H1 (cell line): ENCODE data around the gene GLDC. TPM values are rescaled to one million over a fixed set of nuclear protein-coding genes. Genes with fewer than 3 reads are reported as not detected.

ENCODE experiments used
- CEBPB ChIP-seq: IDR thresholded peaks from 2 replicates; pipeline ENCODE4 v1.6.1; 2012; ENCODE audit warnings: low read depth, low read length
- GABPA ChIP-seq: IDR thresholded peaks from 2 replicates; pipeline ENCODE4 v1.6.1; 2011; ENCODE audit warnings: mild to moderate bottlenecking, low read length, moderate library complexity, borderline replicate concordance; ENCODE audit not compliant: insufficient read depth
- RAD21 ChIP-seq, 2 experiments: IDR thresholded peaks in 1 of 2; conservative IDR thresholded peaks in 1 of 2; 2 replicates each; pipeline ENCODE4 v1.6.1; 2011; ENCODE audit warnings: low read depth in 2 of 2, low read length in 2 of 2, improper control_type of control experiment in 1 of 2, inconsistent platforms in 1 of 2, mild to moderate bottlenecking in 1 of 2, moderate library complexity in 1 of 2
- SP1 ChIP-seq: IDR thresholded peaks from 2 replicates; pipeline ENCODE4 v1.6.1; 2011; ENCODE audit warnings: low read depth, low read length
- ZNF274 ChIP-seq: IDR thresholded peaks from 2 replicates; pipeline ENCODE4 v1.7.0; 2012; ENCODE audit warnings: low read length, borderline replicate concordance; ENCODE audit errors: extremely low read depth
- polyA plus RNA-seq, 7 experiments: library from polyadenylated mRNA; depleted of rRNA in 3 of 7; stranded (reverse) in 5 of 7; unstranded in 2 of 7; fragments of >200 nt in 5 of 7; fragments of 200-250 nt in 2 of 7; gene quantifications; 1 replicate in 5 of 7; 2 replicates in 1 of 7; 4 replicates in 1 of 7; pipeline versions ENCODE4 v1.2.1 to v1.2.3, GENCODE V29; 2011 to 2013; ENCODE audit warnings: missing spikeins in 2 of 7, mixed read lengths in 2 of 7
- total RNA-seq: library from RNA; stranded (reverse); fragmentation: NEBNext Ultra II Directional; extraction: Animal tissue kit (Norgen Biotek cat#: 25700); gene quantifications from 2 replicates; pipeline ENCODE4 v1.2.1, GENCODE V29; 2021
- TF ChIP-seq, protein P1 (sequence below), 3 experiments: IDR thresholded peaks; 1 replicate in 2 of 3; 2 replicates in 1 of 3; pipeline versions ENCODE4 v1.5.1 to v1.6.1; 2011; ENCODE audit warnings: low read length in 3 of 3, mild to moderate bottlenecking in 3 of 3, inconsistent platforms in 2 of 3, low read depth in 1 of 3, moderate library complexity in 1 of 3; ENCODE audit not compliant: insufficient read depth in 1 of 3; ENCODE audit errors: control extremely low read depth in 1 of 3
- TF ChIP-seq, protein P2 (sequence below): fragments of 300-600 bp; sonication (generic); IDR thresholded peaks from 2 replicates; pipeline ENCODE4 v1.7.1; 2012; ENCODE audit warnings: low read length, moderate library complexity, mild to moderate bottlenecking, inconsistent platforms; ENCODE audit not compliant: insufficient replicate concordance

Gene GLDC
- total and polyA plus RNA-seq, 2 of the 8 experiments (the other 6 are each of a cell fraction or from before 2014, with no cell fraction given): 48.8 to 101 TPM

DNA sequence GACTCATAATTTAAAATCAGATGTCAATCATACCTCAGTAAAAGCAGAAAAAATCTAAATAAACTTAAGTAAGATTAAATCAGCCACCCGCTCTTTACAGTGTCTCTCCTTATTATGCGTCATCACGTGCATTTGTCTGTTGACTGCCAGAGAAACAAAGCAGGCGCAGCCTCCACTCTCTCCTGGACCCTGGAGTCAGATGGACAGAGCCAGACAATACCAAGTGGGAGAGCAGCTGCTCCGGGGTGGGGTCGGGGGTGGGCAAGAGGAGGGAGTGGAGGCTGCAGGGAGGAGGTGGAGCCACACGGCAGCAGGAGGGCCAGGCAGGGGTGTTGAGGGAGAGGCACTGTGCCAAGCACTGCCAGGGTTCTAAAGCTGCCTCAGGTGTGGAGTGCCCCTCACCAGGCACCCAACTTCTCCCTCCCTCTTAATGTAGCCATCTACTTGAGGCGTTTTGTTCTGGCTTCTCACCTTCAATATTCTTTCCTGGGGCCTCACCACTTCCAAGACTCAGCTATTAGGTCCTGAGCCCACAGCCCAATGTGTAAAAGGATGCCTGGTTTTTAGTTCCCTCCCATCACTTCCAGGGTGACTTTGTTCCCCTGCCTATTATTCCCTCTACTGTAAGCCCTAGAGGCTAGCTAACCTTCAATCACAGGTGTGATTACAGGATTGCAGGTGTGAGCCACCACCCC, 96.3 kb downstream of the GLDC start (continued):
- TF ChIP-seq ZNF274 (no peak), RAD21 (IDR thresholded peaks at IDR 0.05 in 1 of 2, conservative IDR thresholded peaks at IDR 0.05 in 1 of 2; ENCODE audit: low read depth in 2 of 2, low read length in 2 of 2) (no peak), SP1 (no peak), CEBPB (no peak), GABPA (no peak)
- TF ChIP-seq, protein P1, sequence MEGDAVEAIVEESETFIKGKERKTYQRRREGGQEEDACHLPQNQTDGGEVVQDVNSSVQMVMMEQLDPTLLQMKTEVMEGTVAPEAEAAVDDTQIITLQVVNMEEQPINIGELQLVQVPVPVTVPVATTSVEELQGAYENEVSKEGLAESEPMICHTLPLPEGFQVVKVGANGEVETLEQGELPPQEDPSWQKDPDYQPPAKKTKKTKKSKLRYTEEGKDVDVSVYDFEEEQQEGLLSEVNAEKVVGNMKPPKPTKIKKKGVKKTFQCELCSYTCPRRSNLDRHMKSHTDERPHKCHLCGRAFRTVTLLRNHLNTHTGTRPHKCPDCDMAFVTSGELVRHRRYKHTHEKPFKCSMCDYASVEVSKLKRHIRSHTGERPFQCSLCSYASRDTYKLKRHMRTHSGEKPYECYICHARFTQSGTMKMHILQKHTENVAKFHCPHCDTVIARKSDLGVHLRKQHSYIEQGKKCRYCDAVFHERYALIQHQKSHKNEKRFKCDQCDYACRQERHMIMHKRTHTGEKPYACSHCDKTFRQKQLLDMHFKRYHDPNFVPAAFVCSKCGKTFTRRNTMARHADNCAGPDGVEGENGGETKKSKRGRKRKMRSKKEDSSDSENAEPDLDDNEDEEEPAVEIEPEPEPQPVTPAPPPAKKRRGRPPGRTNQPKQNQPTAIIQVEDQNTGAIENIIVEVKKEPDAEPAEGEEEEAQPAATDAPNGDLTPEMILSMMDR (IDR thresholded peaks at IDR 0.05; ENCODE audit: control extremely low read depth in 1 of 3, insufficient read depth in 1 of 3, low read depth in 1 of 3, low read length in 3 of 3): no peak
- TF ChIP-seq, protein P2, sequence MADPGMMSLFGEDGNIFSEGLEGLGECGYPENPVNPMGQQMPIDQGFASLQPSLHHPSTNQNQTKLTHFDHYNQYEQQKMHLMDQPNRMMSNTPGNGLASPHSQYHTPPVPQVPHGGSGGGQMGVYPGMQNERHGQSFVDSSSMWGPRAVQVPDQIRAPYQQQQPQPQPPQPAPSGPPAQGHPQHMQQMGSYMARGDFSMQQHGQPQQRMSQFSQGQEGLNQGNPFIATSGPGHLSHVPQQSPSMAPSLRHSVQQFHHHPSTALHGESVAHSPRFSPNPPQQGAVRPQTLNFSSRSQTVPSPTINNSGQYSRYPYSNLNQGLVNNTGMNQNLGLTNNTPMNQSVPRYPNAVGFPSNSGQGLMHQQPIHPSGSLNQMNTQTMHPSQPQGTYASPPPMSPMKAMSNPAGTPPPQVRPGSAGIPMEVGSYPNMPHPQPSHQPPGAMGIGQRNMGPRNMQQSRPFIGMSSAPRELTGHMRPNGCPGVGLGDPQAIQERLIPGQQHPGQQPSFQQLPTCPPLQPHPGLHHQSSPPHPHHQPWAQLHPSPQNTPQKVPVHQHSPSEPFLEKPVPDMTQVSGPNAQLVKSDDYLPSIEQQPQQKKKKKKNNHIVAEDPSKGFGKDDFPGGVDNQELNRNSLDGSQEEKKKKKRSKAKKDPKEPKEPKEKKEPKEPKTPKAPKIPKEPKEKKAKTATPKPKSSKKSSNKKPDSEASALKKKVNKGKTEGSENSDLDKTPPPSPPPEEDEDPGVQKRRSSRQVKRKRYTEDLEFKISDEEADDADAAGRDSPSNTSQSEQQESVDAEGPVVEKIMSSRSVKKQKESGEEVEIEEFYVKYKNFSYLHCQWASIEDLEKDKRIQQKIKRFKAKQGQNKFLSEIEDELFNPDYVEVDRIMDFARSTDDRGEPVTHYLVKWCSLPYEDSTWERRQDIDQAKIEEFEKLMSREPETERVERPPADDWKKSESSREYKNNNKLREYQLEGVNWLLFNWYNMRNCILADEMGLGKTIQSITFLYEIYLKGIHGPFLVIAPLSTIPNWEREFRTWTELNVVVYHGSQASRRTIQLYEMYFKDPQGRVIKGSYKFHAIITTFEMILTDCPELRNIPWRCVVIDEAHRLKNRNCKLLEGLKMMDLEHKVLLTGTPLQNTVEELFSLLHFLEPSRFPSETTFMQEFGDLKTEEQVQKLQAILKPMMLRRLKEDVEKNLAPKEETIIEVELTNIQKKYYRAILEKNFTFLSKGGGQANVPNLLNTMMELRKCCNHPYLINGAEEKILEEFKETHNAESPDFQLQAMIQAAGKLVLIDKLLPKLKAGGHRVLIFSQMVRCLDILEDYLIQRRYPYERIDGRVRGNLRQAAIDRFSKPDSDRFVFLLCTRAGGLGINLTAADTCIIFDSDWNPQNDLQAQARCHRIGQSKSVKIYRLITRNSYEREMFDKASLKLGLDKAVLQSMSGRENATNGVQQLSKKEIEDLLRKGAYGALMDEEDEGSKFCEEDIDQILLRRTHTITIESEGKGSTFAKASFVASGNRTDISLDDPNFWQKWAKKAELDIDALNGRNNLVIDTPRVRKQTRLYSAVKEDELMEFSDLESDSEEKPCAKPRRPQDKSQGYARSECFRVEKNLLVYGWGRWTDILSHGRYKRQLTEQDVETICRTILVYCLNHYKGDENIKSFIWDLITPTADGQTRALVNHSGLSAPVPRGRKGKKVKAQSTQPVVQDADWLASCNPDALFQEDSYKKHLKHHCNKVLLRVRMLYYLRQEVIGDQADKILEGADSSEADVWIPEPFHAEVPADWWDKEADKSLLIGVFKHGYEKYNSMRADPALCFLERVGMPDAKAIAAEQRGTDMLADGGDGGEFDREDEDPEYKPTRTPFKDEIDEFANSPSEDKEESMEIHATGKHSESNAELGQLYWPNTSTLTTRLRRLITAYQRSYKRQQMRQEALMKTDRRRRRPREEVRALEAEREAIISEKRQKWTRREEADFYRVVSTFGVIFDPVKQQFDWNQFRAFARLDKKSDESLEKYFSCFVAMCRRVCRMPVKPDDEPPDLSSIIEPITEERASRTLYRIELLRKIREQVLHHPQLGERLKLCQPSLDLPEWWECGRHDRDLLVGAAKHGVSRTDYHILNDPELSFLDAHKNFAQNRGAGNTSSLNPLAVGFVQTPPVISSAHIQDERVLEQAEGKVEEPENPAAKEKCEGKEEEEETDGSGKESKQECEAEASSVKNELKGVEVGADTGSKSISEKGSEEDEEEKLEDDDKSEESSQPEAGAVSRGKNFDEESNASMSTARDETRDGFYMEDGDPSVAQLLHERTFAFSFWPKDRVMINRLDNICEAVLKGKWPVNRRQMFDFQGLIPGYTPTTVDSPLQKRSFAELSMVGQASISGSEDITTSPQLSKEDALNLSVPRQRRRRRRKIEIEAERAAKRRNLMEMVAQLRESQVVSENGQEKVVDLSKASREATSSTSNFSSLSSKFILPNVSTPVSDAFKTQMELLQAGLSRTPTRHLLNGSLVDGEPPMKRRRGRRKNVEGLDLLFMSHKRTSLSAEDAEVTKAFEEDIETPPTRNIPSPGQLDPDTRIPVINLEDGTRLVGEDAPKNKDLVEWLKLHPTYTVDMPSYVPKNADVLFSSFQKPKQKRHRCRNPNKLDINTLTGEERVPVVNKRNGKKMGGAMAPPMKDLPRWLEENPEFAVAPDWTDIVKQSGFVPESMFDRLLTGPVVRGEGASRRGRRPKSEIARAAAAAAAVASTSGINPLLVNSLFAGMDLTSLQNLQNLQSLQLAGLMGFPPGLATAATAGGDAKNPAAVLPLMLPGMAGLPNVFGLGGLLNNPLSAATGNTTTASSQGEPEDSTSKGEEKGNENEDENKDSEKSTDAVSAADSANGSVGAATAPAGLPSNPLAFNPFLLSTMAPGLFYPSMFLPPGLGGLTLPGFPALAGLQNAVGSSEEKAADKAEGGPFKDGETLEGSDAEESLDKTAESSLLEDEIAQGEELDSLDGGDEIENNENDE: no peak
